ENCODE measurements around the gene SLC6A6. TPM values are rescaled to one million over a fixed set of nuclear protein-coding genes. Genes with fewer than 3 reads are reported as not detected.

Gene SLC6A6
- total and polyA plus RNA-seq, 4 donors: 0.92 to 7.2 (median 2.9) TPM

GRCh38 chr3:14459787-14460186 is 57.4 kb downstream of the SLC6A6 start:
- H3K9ac ChIP-seq (ENCODE audit: low read depth in 1 of 2, low read length in 2 of 2): no peak overlapping the region
- H3K4me3 ChIP-seq (ENCODE audit: low read depth in 1 of 3, low read length in 3 of 3): no peak overlapping the region
- 80% methylated on average over 3 of the region's 3 CpGs for WGBS
- no peaks in the 10 kb centered on the region for H3K9me3 ChIP-seq (ENCODE audit: control insufficient read depth in 4 of 4, low read length in 3 of 4)
- no peaks in the 10 kb centered on the region for H3K36me3 ChIP-seq (ENCODE audit: control insufficient read depth in 4 of 4, insufficient read depth in 3 of 4, low read depth in 1 of 4, low read length in 3 of 4)
- no peak for DNase-seq (ENCODE audit: low spot score)
- H3K27me3 ChIP-seq (ENCODE audit: control insufficient read depth in 4 of 4, insufficient read depth in 4 of 4, low read length in 3 of 4): peaks cover 0 to 4% (median 0%) of the 10 kb centered on the region in 4 donors
- TF ChIP-seq EGR1 (IDR thresholded peaks at IDR 0.05; ENCODE audit: low read depth in 2 of 2) (no peak), CTCF (IDR thresholded peaks at IDR 0.05; ENCODE audit: low read depth, low read length, missing input control) (no peak)
- no peaks in the 10 kb centered on the region for H3K4me1 ChIP-seq (ENCODE audit: control insufficient read depth in 4 of 4, insufficient read depth in 4 of 4, low read length in 3 of 4)
- H3K27ac ChIP-seq (ENCODE audit: low read depth in 1 of 2, low read length in 2 of 2): no peak overlapping the region

DNA sequence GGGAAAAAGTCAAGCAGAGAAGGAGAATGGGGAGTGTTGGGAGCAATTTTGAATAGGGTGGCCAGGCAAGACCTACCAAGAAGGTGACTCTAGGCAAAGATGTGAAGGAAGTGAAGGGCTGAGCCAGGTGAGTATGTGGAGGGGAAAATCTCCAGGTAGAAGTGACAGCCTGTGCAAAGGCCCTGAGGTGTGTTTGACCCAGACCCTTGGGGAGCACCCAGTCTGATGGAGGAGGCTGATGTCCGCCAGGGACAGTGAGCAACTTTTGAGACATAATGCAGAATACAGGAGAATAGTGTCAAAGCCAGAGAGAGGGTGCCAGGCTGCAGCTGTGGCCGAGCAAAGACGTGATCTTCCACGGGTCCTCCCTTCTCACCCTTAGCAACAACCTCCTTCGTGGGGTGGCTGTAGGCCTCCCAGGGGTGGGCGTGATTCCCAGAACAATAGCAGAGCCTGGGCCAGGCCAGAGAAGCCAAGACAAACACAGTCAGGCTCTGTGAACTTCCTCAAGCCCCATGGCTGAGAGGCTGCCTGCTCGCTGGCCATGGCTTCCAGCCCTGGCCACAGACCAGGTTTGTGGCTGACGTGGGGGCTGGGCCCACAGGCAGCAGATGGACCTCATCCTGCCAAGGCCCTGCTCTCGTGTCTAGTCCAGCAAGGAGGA is 58.1 kb downstream of the SLC6A6 start:
- H3K4me3 ChIP-seq (ENCODE audit: low read depth in 1 of 3, low read length in 3 of 3): no peak overlapping the region
- DNase-seq (ENCODE audit: low spot score): no peak
- no peak overlapping the region for H3K9ac ChIP-seq (ENCODE audit: low read depth in 1 of 2, low read length in 2 of 2)
- TF ChIP-seq RAD21 (IDR thresholded peaks at IDR 0.05) (peak in 1 of 2 donors; percentile 10), ZBTB33 (IDR thresholded peaks at IDR 0.05) (no peak)
- H3K36me3 ChIP-seq (ENCODE audit: control insufficient read depth in 4 of 4, insufficient read depth in 3 of 4, low read depth in 1 of 4, low read length in 3 of 4): no peaks in the 10 kb centered on the region
- no peaks in the 10 kb centered on the region for H3K4me1 ChIP-seq (ENCODE audit: control insufficient read depth in 4 of 4, insufficient read depth in 4 of 4, low read length in 3 of 4)
- H3K9me3 ChIP-seq (ENCODE audit: control insufficient read depth in 4 of 4, low read length in 3 of 4): no peaks in the 10 kb centered on the region
- H3K27ac ChIP-seq (ENCODE audit: low read depth in 1 of 2, low read length in 2 of 2): no peak overlapping the region
- H3K27me3 ChIP-seq (ENCODE audit: control insufficient read depth in 4 of 4, insufficient read depth in 4 of 4, low read length in 3 of 4): no peaks in the 10 kb centered on the region
- 67% methylated on average over 9 of the region's 9 CpGs for WGBS

DNA sequence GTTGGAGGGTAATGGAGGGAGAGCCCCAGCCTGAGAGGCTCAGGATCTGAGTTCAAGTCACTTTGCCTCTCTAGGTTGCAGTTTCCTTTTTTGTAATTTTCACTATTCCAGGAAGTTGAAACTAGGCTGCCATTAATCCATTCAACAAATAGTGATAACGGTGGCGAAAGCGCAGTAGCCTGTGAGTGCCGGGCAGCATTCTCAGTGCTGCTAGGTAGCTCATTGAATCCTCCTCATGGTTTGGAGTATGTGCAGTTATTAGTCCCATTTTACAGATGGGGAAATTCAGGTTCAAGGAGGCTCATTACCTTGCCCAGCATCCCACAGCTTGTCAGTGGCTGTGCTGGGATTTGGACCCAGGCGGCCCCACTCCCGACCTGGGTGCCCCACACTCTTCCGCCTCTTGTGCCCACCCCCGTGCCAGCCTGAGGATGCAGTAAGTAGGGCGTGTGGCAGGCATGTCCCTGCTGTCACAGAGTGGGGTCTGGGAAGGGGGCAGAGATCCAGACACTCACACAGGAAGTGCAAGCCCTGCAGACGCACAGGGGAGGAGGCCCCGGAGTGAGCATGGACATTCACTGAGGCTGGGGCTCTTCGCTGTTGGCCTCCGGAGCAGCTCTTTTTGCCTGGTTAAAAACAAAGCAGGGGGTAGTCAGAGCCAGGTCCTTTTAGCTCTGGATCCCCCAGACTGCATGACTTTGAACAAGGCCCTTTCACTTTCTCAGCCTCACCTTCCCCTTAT is 58.8 kb downstream of the SLC6A6 start:
- TF ChIP-seq YY1 (IDR thresholded peaks at IDR 0.05): no peak
- no peak for TF ChIP-seq CTCF (IDR thresholded peaks at IDR 0.05; ENCODE audit: low read depth, low read length, missing input control)
- TF ChIP-seq FOXA2 (IDR thresholded peaks at IDR 0.05): no peak
- no peak for TF ChIP-seq EGR1 (IDR thresholded peaks at IDR 0.05; ENCODE audit: low read depth in 2 of 2)
- TF ChIP-seq SP1 (IDR thresholded peaks at IDR 0.05): no peak
- TF ChIP-seq NR2F2 (IDR thresholded peaks at IDR 0.05): no peak
- TF ChIP-seq HNF4A (conservative IDR thresholded peaks at IDR 0.05): no peak
- no peak for TF ChIP-seq RAD21 (IDR thresholded peaks at IDR 0.05)
- TF ChIP-seq TAF1 (conservative IDR thresholded peaks at IDR 0.05): no peak
- TF ChIP-seq, protein P1, sequence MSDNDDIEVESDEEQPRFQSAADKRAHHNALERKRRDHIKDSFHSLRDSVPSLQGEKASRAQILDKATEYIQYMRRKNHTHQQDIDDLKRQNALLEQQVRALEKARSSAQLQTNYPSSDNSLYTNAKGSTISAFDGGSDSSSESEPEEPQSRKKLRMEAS (IDR thresholded peaks at IDR 0.05): no peak
- TF ChIP-seq JUND (IDR thresholded peaks at IDR 0.05): no peak
- TF ChIP-seq ZBTB33 (IDR thresholded peaks at IDR 0.05): no peak
- TF ChIP-seq, protein P2, sequence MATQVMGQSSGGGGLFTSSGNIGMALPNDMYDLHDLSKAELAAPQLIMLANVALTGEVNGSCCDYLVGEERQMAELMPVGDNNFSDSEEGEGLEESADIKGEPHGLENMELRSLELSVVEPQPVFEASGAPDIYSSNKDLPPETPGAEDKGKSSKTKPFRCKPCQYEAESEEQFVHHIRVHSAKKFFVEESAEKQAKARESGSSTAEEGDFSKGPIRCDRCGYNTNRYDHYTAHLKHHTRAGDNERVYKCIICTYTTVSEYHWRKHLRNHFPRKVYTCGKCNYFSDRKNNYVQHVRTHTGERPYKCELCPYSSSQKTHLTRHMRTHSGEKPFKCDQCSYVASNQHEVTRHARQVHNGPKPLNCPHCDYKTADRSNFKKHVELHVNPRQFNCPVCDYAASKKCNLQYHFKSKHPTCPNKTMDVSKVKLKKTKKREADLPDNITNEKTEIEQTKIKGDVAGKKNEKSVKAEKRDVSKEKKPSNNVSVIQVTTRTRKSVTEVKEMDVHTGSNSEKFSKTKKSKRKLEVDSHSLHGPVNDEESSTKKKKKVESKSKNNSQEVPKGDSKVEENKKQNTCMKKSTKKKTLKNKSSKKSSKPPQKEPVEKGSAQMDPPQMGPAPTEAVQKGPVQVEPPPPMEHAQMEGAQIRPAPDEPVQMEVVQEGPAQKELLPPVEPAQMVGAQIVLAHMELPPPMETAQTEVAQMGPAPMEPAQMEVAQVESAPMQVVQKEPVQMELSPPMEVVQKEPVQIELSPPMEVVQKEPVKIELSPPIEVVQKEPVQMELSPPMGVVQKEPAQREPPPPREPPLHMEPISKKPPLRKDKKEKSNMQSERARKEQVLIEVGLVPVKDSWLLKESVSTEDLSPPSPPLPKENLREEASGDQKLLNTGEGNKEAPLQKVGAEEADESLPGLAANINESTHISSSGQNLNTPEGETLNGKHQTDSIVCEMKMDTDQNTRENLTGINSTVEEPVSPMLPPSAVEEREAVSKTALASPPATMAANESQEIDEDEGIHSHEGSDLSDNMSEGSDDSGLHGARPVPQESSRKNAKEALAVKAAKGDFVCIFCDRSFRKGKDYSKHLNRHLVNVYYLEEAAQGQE (IDR thresholded peaks at IDR 0.05): no peak
- H3K9ac ChIP-seq (ENCODE audit: low read depth in 1 of 2, low read length in 2 of 2): no peak overlapping the region
- H3K9me3 ChIP-seq (ENCODE audit: control insufficient read depth in 4 of 4, low read length in 3 of 4): no peaks in the 10 kb centered on the region
- no peaks in the 10 kb centered on the region for H3K4me1 ChIP-seq (ENCODE audit: control insufficient read depth in 4 of 4, insufficient read depth in 4 of 4, low read length in 3 of 4)
- H3K27ac ChIP-seq (ENCODE audit: low read depth in 1 of 2, low read length in 2 of 2): no peak overlapping the region
- no peaks in the 10 kb centered on the region for H3K27me3 ChIP-seq (ENCODE audit: control insufficient read depth in 4 of 4, insufficient read depth in 4 of 4, low read length in 3 of 4)
- no peak for DNase-seq (ENCODE audit: low spot score)
- no peak overlapping the region for H3K4me3 ChIP-seq (ENCODE audit: low read depth in 1 of 3, low read length in 3 of 3)
- H3K36me3 ChIP-seq (ENCODE audit: control insufficient read depth in 4 of 4, insufficient read depth in 3 of 4, low read depth in 1 of 4, low read length in 3 of 4): no peaks in the 10 kb centered on the region
- WGBS: 84% methylated on average over 13 of the region's 13 CpGs

All from liver (tissue), 9 donors.